ENCODE data around the gene TDRD1.

Gene TDRD1

DNA sequence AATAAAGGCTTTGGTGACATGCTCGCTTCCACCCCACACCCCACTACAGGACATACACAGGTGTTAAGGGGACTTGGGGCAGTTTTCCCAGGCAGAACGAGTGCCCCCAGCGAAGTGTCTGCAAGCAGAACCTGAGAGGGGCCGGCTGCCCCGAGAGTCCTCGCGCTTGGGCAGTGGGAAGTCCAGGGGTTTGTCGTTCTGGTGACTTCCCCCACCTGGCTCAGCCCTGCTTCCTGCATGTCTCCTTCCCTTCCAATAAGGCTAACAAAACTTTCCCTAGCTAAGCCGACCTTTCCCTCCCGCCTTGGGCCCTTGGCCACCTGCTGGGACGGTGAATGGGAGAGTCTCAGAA is 60.8 kb downstream of the TDRD1 start:
- no CpG with 5 or more reads among the region's 11 CpGs for WGBS (ENCODE audit: extremely low coverage, insufficient coverage, insufficient read length)
- no peak overlapping the region for H3K4ac ChIP-seq (ENCODE audit: low read depth, low read length)
- no peak overlapping the region for H3K27ac ChIP-seq (ENCODE audit: low read depth, low read length)
- H3K9me3 ChIP-seq (ENCODE audit: insufficient read depth, low read depth, low read length): peaks cover 3% of the 10 kb centered on the region
- H3K23ac ChIP-seq (ENCODE audit: low read length): no peak overlapping the region
- H2AFZ ChIP-seq (ENCODE audit: insufficient read depth, low read length, poor library complexity): no peak overlapping the region
- no peaks in the 10 kb centered on the region for H3K4me1 ChIP-seq (ENCODE audit: control insufficient read depth in 1 of 2, insufficient read depth in 2 of 2, low read length in 2 of 2)
- no peak overlapping the region for H4K8ac ChIP-seq (ENCODE audit: low read depth, low read length)
- no peak overlapping the region for H2AK5ac ChIP-seq (ENCODE audit: low read length)
- H4K91ac ChIP-seq (ENCODE audit: low read depth, low read length): no peak overlapping the region
- H3K9ac ChIP-seq (ENCODE audit: low read length): no peak overlapping the region
- no peak overlapping the region for H3K18ac ChIP-seq (ENCODE audit: low read length)
- H3K79me1 ChIP-seq (ENCODE audit: low read length): no peaks in the 10 kb centered on the region
- no peak overlapping the region for H3K14ac ChIP-seq (ENCODE audit: low read length)
- no peak overlapping the region for H2BK5ac ChIP-seq (ENCODE audit: low read depth, low read length, poor library complexity)
- peak overlapping the region; percentile 67 for H3K4me3 ChIP-seq (ENCODE audit: low read depth, low read length)
- peaks cover 19% of the 10 kb centered on the region for H3K27me3 ChIP-seq (ENCODE audit: insufficient read depth, low read length)
- DNase-seq: no peak
- H3K4me2 ChIP-seq (ENCODE audit: low read length): peak overlapping the region; percentile 92
- H2BK12ac ChIP-seq (ENCODE audit: low read length): no peak overlapping the region
- no peak overlapping the region for H4K12ac ChIP-seq (ENCODE audit: low read depth, low read length)
- no peak overlapping the region for H2BK120ac ChIP-seq (ENCODE audit: insufficient read depth, low read length, poor library complexity)
- H3K36me3 ChIP-seq (ENCODE audit: control insufficient read depth in 1 of 2, insufficient read depth in 2 of 2, low read length in 2 of 2): no peaks in the 10 kb centered on the region
- no peaks in the 10 kb centered on the region for H3K79me2 ChIP-seq (ENCODE audit: control insufficient read depth, insufficient read depth, low read length, poor library complexity)

DNA sequence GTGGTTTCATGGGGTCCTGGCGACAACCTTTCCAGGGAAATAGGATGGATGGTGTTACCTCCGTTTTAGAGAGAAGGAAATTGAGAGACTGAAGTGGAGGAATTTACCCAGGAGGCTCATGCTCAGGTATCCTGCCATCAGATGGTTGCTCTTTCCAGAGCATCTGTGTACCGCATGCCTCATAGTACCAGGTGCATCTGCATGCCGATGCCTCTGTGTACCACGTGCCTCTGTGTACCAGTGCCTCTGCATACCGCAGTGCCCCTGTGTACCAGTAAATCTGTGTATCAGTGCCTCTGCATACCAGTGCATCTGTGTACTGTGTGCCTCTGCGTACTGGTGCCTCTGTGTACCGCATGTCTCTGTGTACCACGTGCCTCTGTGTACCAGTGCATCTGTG is 63.1 kb downstream of the TDRD1 start:
- no peak for DNase-seq
- Histone ChIP-seq H3K4me1 (ENCODE audit: control insufficient read depth in 1 of 2, insufficient read depth in 2 of 2, low read length in 2 of 2) (peaks cover 0 to 3% of the 10 kb centered on the region in 2 experiments), H2BK12ac (ENCODE audit: low read length) (no peak overlapping the region), H3K79me1 (ENCODE audit: low read length) (no peaks in the 10 kb centered on the region), H3K4me3 (ENCODE audit: low read depth, low read length) (peak overlapping the region; percentile 6), H3K79me2 (ENCODE audit: control insufficient read depth, insufficient read depth, low read length, poor library complexity) (no peaks in the 10 kb centered on the region), H3K18ac (ENCODE audit: low read length) (no peak overlapping the region), H3K9ac (ENCODE audit: low read length) (no peak overlapping the region), H2AFZ (ENCODE audit: insufficient read depth, low read length, poor library complexity) (no peak overlapping the region), H4K12ac (ENCODE audit: low read depth, low read length) (no peak overlapping the region), H3K27ac (ENCODE audit: low read depth, low read length) (no peak overlapping the region), H3K36me3 (ENCODE audit: control insufficient read depth in 1 of 2, insufficient read depth in 2 of 2, low read length in 2 of 2) (no peaks in the 10 kb centered on the region), H3K27me3 (ENCODE audit: insufficient read depth, low read length) (peaks cover 19% of the 10 kb centered on the region), H3K14ac (ENCODE audit: low read length) (no peak overlapping the region), H4K8ac (ENCODE audit: low read depth, low read length) (no peak overlapping the region), H3K4ac (ENCODE audit: low read depth, low read length) (no peak overlapping the region), H2AK5ac (ENCODE audit: low read length) (no peak overlapping the region), H3K23ac (ENCODE audit: low read length) (no peak overlapping the region), H2BK120ac (ENCODE audit: insufficient read depth, low read length, poor library complexity) (no peak overlapping the region), H2BK5ac (ENCODE audit: low read depth, low read length, poor library complexity) (no peak overlapping the region), H4K91ac (ENCODE audit: low read depth, low read length) (no peak overlapping the region), H3K4me2 (ENCODE audit: low read length) (no peak overlapping the region), H3K9me3 (ENCODE audit: insufficient read depth, low read depth, low read length) (peaks cover 3% of the 10 kb centered on the region)
- WGBS (ENCODE audit: extremely low coverage, insufficient coverage, insufficient read length): no CpG with 5 or more reads among the region's 9 CpGs

DNA sequence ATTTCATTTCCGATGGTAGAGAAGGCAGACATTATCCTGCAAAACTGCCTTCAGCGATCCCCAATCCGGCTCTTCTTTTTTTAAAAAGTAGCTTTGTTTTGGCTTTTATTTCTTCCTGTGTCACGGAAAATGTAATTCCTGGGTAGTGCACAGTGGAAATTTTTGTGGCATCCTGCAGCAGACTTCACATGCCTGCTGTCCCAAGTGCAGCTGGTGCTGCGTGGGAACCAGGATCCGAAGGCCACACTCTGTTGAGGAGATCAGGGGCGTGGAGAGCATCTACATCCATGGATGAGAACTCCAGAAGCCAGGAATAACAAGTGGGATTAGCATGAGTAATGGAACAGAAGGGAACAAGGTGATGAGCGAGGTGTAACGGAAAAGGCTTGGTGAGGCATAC is 64.5 kb downstream of the TDRD1 start:
- Histone ChIP-seq H4K91ac (ENCODE audit: low read depth, low read length) (no peak overlapping the region), H3K14ac (ENCODE audit: low read length) (no peak overlapping the region), H4K8ac (ENCODE audit: low read depth, low read length) (no peak overlapping the region), H3K79me1 (ENCODE audit: low read length) (no peaks in the 10 kb centered on the region), H3K4me2 (ENCODE audit: low read length) (no peak overlapping the region), H2AFZ (ENCODE audit: insufficient read depth, low read length, poor library complexity) (no peak overlapping the region), H2AK5ac (ENCODE audit: low read length) (no peak overlapping the region), H3K27ac (ENCODE audit: low read depth, low read length) (no peak overlapping the region), H3K9me3 (ENCODE audit: insufficient read depth, low read depth, low read length) (peaks cover 3% of the 10 kb centered on the region), H2BK120ac (ENCODE audit: insufficient read depth, low read length, poor library complexity) (no peak overlapping the region), H3K23ac (ENCODE audit: low read length) (no peak overlapping the region), H3K4me3 (ENCODE audit: low read depth, low read length) (no peak overlapping the region), H3K4me1 (ENCODE audit: control insufficient read depth in 1 of 2, insufficient read depth in 2 of 2, low read length in 2 of 2) (peaks cover 0 to 3% of the 10 kb centered on the region in 2 experiments), H3K27me3 (ENCODE audit: insufficient read depth, low read length) (peaks cover 19% of the 10 kb centered on the region), H2BK12ac (ENCODE audit: low read length) (no peak overlapping the region), H2BK5ac (ENCODE audit: low read depth, low read length, poor library complexity) (no peak overlapping the region), H3K18ac (ENCODE audit: low read length) (no peak overlapping the region), H3K4ac (ENCODE audit: low read depth, low read length) (no peak overlapping the region), H3K9ac (ENCODE audit: low read length) (no peak overlapping the region), H3K36me3 (ENCODE audit: control insufficient read depth in 1 of 2, insufficient read depth in 2 of 2, low read length in 2 of 2) (no peaks in the 10 kb centered on the region), H4K12ac (ENCODE audit: low read depth, low read length) (no peak overlapping the region), H3K79me2 (ENCODE audit: control insufficient read depth, insufficient read depth, low read length, poor library complexity) (no peaks in the 10 kb centered on the region)
- WGBS (ENCODE audit: extremely low coverage, insufficient coverage, insufficient read length): no CpG with 5 or more reads among the region's 9 CpGs
- no peak for DNase-seq

DNA sequence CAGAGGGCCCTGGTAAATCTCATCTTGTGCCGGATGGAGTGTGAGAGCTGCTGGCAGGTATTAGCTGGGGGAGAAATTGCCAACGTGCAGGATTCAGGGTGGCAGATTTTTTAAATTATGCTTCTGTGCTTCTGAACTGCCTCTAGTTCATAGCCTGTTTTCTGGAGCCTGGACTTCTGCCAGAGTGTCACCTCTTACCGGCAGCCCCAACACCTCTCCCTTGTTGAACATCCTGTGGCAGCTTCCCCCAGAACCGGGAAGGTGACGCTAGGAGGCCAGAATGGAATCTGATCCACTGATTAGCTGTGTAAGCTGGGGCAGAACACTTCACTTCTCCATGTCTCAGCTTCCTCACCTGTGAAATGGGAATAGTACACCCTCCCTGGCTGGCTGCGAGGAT is 65.0 kb downstream of the TDRD1 start:
- no peak overlapping the region for H4K8ac ChIP-seq (ENCODE audit: low read depth, low read length)
- H4K12ac ChIP-seq (ENCODE audit: low read depth, low read length): no peak overlapping the region
- H2AFZ ChIP-seq (ENCODE audit: insufficient read depth, low read length, poor library complexity): no peak overlapping the region
- H3K79me2 ChIP-seq (ENCODE audit: control insufficient read depth, insufficient read depth, low read length, poor library complexity): no peaks in the 10 kb centered on the region
- no peaks in the 10 kb centered on the region for H3K79me1 ChIP-seq (ENCODE audit: low read length)
- H3K4me3 ChIP-seq (ENCODE audit: low read depth, low read length): no peak overlapping the region
- no peak overlapping the region for H3K14ac ChIP-seq (ENCODE audit: low read length)
- peaks cover 15% of the 10 kb centered on the region for H3K27me3 ChIP-seq (ENCODE audit: insufficient read depth, low read length)
- H2BK5ac ChIP-seq (ENCODE audit: low read depth, low read length, poor library complexity): no peak overlapping the region
- no peak overlapping the region for H2AK5ac ChIP-seq (ENCODE audit: low read length)
- H2BK12ac ChIP-seq (ENCODE audit: low read length): no peak overlapping the region
- no peak overlapping the region for H3K9ac ChIP-seq (ENCODE audit: low read length)
- DNase-seq: no peak
- H3K23ac ChIP-seq (ENCODE audit: low read length): no peak overlapping the region
- WGBS (ENCODE audit: extremely low coverage, insufficient coverage, insufficient read length): no CpG with 5 or more reads among the region's 6 CpGs
- no peak overlapping the region for H3K4ac ChIP-seq (ENCODE audit: low read depth, low read length)
- no peak overlapping the region for H4K91ac ChIP-seq (ENCODE audit: low read depth, low read length)
- no peak overlapping the region for H3K27ac ChIP-seq (ENCODE audit: low read depth, low read length)
- no peaks in the 10 kb centered on the region for H3K36me3 ChIP-seq (ENCODE audit: control insufficient read depth in 1 of 2, insufficient read depth in 2 of 2, low read length in 2 of 2)
- H3K4me1 ChIP-seq (ENCODE audit: control insufficient read depth in 1 of 2, insufficient read depth in 2 of 2, low read length in 2 of 2): peaks cover 0 to 3% of the 10 kb centered on the region in 2 experiments
- peaks cover 3% of the 10 kb centered on the region for H3K9me3 ChIP-seq (ENCODE audit: insufficient read depth, low read depth, low read length)
- no peak overlapping the region for H3K4me2 ChIP-seq (ENCODE audit: low read length)
- H2BK120ac ChIP-seq (ENCODE audit: insufficient read depth, low read length, poor library complexity): no peak overlapping the region
- H3K18ac ChIP-seq (ENCODE audit: low read length): no peak overlapping the region
